Testis (tissue), 2 donors: Measurements from ENCODE around the gene CLK2.

Source experiments
- CTCF ChIP-seq, 3 experiments: fragments of 450-650 bp in 2 of 3; fragments of 200-600 bp in 1 of 3; sonication (generic) in 1 of 3; IDR thresholded peaks; one replicate each; pipeline ENCODE4 v1.5.1; 2016 to 2019; ENCODE audit warnings: antibody characterized with exemption in 3 of 3, mild to moderate bottlenecking in 2 of 3, moderate library complexity in 1 of 3
- POLR2A ChIP-seq: fragments of 450-650 bp; IDR thresholded peaks from one replicate; pipeline ENCODE4 v1.6.1; 2017; ENCODE audit warnings: antibody characterized with exemption, mild to moderate bottlenecking, moderate library complexity

DNA sequence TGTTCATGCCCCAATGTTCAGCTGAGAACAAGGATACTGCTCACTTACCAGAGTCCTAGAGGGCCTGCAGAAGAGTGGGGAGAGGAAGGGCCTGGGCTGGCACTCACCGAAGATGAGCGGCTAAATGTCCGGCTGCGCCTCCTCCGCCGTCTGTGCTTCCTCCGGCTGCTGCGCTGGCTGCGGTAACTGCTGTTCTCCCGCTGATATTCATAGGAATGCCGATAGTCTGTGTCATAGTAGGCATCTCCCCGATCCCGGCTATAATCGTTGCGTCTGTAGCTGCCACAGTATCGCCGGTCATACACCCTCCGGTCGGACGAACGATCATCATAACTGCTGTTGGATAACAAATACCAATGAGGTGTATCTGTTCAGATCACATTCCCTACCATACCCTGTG is 3.9 kb downstream of the CLK2 start:
- TF ChIP-seq CTCF (IDR thresholded peaks at IDR 0.05) (no peak), POLR2A (no peak)
